Lower leg skin (tissue), 4 donors: ENCODE results near the gene AKT3. TPM values are rescaled to one million over a fixed set of nuclear protein-coding genes. Genes with fewer than 3 reads are reported as not detected.
"Not testable (repeated sequence)": the region's sequence is repeated elsewhere in the genome, so short reads cannot be mapped to it uniquely, and the experiment has no call there.

Experiments used
- DNase-seq, 2 donors: peaks; one replicate each; pipeline ENCODE4 v3.0.0-alpha.2; 2019; ENCODE audit warnings: low spot score in 2 of 2
- H3K4me3 ChIP-seq: fragments of 200-600 bp; sonication (generic); 2 replicates; pipeline ENCODE4 v1.5.1; 2017; ENCODE audit warnings: mild to moderate bottlenecking, low read depth; ENCODE audit not compliant: poor library complexity, severe bottlenecking
- CTCF ChIP-seq, 3 donors: fragments of 450-650 bp; IDR thresholded peaks; one replicate each; pipeline ENCODE4 v1.5.1; 2016; ENCODE audit warnings: antibody characterized with exemption in 3 of 3, mild to moderate bottlenecking in 3 of 3, moderate library complexity in 2 of 3
- POLR2A ChIP-seq, 2 donors: fragments of 450-650 bp; IDR thresholded peaks; one replicate each; pipeline ENCODE4 v1.6.1; 2016 to 2017; ENCODE audit warnings: antibody characterized with exemption in 2 of 2, mild to moderate bottlenecking in 1 of 2, moderate library complexity in 1 of 2
- WGBS, 2 donors: methylation state at CpG; one replicate each; pipeline ENCODE4 v1.1.5; 2018; 5-methylcytosine and 5-hydroxymethylcytosine counted together
- intact Hi-C: fragments of 100-400 bp; cut with DNase I; formaldehyde crosslinking; loops from one replicate; pipeline ENCODE4 v1.15.0; 2023; ENCODE audit warnings: low total_unique reads
- total RNA-seq, 4 donors: library from RNA; depleted of rRNA; stranded (reverse); fragments of >200 nt; gene quantifications; one replicate each; pipeline ENCODE4 v1.1.0, GENCODE V29; 2016

AKT3 gene
- total RNA-seq, 4 donors from 2014 or later = 7.8 to 16.3 (median 10.4) TPM

- WGBS, 2 donors = 33 to 52% methylated on average over 1 of the region's 1 CpG
- DNase-seq = no peak
- intact Hi-C loops = no loop called here
- H3K4me3 ChIP-seq = no peak overlapping the region
- TF ChIP-seq CTCF (IDR thresholded peaks at IDR 0.05) (no peak), POLR2A (IDR thresholded peaks at IDR 0.05) (no peak)
Observed at GRCh38 chr1:243885806-243886205, 35.8 kb upstream of the AKT3 start.

GRCh38 chr1:243884603-243885002 lies 34.6 kb upstream of the AKT3 start:
- WGBS, 2 donors = 59 to 61% methylated on average over 5 of the region's 5 CpGs
- H3K4me3 ChIP-seq = no peak overlapping the region
- DNase-seq = no peak
- TF ChIP-seq POLR2A (IDR thresholded peaks at IDR 0.05) = no peak
- no peak for TF ChIP-seq CTCF (IDR thresholded peaks at IDR 0.05)
- intact Hi-C loops = no loop called here

- intact Hi-C loops = no loop called here
- H3K4me3 ChIP-seq = no peak overlapping the region
- TF ChIP-seq CTCF (IDR thresholded peaks at IDR 0.05) (no peak), POLR2A (IDR thresholded peaks at IDR 0.05) (no peak)
- DNase-seq = no peak
- 82 to 100% methylated on average over 2 of the region's 2 CpGs for WGBS, 2 donors
Observed at GRCh38 chr1:243883551-243883950, 33.5 kb upstream of the AKT3 start.

- no peak overlapping the region for H3K4me3 ChIP-seq
- intact Hi-C loops = no loop called here
- 87 to 92% methylated on average over 3 of the region's 3 CpGs for WGBS, 2 donors
- DNase-seq = no peak
- TF ChIP-seq POLR2A (IDR thresholded peaks at IDR 0.05) (no peak), CTCF (IDR thresholded peaks at IDR 0.05) (no peak)
Observed at GRCh38 chr1:243882276-243882675, 32.2 kb upstream of the AKT3 start.

- intact Hi-C loops, H3K4me3 ChIP-seq, DNase-seq: not testable (repeated sequence)
- 95 to 98% methylated on average over 3 of the region's 3 CpGs for WGBS, 2 donors
Observed at GRCh38 chr1:243877058-243877457, 27.0 kb upstream of the AKT3 start.

- 90 to 94% methylated on average over 11 of the region's 11 CpGs for WGBS, 2 donors
- no peak for TF ChIP-seq CTCF (IDR thresholded peaks at IDR 0.05)
- no peak for TF ChIP-seq POLR2A (IDR thresholded peaks at IDR 0.05)
- no peak for DNase-seq
- intact Hi-C loops = no loop called here
- no peak overlapping the region for H3K4me3 ChIP-seq
Observed at GRCh38 chr1:243855616-243856318, 5.7 kb upstream of the AKT3 start.
